Dedifferentiated amniotic fluid mesenchymal stem cell (primary cell): ENCODE results near the gene NR2C2AP.
A peak's percentile ranks its signal among the peaks of the same experiment; 100 is the strongest.
"Not testable (repeated sequence)": the region's sequence is repeated elsewhere in the genome, so short reads cannot be mapped to it uniquely, and the experiment has no call there.

Experiments
- DNase-seq: peaks from one replicate; pipeline ENCODE4 v3.0.0-alpha.2; 2016; ENCODE audit errors: extremely low spot score

Gene NR2C2AP, protein sequence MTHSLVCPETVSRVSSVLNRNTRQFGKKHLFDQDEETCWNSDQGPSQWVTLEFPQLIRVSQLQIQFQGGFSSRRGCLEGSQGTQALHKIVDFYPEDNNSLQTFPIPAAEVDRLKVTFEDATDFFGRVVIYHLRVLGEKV

DNA sequence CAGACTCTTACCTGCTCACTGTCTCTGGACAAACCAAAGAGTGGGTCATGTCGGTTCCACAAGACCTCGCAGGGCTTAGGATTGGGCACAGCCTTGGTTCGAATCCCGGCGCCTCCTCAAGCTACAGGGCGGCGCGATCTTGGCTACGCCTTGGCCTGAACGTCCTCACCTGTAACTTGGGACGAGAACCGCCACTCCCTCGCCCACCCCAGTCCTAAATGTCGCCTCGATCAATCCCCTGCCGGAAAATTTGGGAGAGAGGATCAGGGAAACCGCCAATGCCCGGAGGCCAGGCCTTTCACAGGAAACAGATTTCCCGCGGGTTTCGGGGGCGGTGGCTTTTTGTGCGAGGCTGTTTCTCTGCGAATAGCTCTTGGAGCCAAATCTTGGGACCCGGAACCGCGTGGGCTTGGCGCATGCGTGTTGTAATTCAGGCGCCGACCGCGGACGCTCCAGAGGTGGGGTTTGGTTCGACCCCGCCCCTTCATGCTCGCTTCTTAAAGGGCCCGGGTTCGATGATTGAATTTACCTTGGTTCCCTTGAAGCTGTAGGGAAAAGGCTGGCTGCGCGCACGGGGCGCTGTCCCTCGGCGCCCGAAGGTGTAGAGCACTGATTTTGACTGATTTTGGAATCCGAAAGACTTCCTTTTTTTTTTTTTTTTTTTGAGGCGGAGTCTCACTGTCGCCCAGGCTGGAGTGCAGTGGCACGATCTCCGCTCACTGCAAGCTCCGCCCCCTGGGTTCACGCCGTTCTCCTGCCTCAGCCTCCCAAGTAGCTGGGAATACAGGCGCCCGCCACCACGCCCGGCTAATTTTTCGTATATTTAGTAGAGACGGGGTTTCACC, at the start of gene NR2C2AP:
NR2C2AP (minus strand) TSS at position 403 of the 845 bp plus-strand sequence; CDS start at position 49, 354 bp downstream.
- peak; percentile 81 for DNase-seq

DNA sequence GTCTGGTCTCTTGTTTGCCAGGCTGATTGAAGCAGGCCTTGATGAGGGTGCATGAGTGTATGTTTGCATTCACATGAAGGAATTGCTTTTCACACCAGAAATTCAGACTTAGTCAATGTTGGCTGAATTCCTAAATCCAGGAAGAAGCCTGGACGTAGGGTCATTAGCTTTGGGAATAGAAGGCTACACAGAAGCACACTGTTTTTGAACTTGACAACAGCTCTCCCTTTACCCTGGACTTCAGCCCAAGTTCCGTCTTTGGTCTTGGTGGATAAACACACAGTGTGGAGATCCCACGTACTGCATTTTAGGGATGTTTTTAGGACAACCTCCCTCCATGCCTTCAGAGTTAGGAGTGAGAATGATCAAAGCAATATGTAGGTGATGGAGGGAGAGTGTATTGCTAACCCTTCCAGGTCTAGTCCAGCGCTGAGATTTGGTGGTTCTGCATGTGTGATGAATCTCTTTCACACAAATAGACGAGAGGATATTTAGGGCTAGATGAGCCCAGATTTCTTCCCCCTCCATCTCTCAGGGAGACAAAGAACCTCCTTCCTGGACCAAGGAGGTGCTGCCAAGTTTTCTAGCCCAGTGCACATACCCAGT, 47.1 kb upstream of the NR2C2AP start:
- no peak for DNase-seq

DNA sequence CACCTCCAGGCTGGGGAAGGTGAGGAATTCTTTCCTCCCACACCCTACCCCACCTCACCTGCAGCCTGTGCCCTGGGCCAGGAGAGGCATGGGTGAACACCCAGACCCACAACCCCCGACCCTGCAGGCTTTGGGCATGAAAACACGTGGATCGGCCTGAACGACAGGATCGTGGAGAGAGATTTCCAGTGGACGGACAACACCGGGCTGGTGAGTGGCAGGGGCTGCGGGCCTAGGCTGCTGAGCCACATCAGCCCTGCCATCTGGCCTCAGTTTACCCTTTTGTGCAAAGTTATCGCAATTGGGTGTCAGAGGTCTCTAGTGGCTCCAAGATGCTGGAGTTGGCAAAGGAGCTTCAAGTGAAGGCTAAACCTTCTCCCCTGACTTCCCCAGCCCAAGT, 37.3 kb upstream of the NR2C2AP start:
- no peak for DNase-seq

DNA sequence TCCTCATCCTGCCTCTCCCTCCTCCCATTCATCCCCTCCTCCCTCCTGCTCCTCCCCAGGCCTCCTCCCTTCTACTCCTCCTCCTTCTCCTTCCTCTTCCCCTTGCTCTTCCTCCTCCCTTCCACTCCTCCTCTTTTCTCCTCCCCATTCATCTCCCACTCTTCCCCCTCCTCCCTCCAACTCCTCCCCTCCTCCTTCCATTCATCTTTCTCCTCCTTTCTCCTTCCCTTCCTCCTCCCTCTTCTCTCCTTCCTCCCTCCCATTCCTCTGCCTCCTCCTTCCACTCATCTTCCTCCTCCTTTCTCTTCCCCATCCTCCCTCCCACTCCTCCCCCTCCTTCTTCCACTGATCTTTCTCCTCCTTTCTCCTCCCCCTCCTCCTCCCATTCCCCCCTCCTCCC, 36.5 kb upstream of the NR2C2AP start:
- DNase-seq = no peak

DNA sequence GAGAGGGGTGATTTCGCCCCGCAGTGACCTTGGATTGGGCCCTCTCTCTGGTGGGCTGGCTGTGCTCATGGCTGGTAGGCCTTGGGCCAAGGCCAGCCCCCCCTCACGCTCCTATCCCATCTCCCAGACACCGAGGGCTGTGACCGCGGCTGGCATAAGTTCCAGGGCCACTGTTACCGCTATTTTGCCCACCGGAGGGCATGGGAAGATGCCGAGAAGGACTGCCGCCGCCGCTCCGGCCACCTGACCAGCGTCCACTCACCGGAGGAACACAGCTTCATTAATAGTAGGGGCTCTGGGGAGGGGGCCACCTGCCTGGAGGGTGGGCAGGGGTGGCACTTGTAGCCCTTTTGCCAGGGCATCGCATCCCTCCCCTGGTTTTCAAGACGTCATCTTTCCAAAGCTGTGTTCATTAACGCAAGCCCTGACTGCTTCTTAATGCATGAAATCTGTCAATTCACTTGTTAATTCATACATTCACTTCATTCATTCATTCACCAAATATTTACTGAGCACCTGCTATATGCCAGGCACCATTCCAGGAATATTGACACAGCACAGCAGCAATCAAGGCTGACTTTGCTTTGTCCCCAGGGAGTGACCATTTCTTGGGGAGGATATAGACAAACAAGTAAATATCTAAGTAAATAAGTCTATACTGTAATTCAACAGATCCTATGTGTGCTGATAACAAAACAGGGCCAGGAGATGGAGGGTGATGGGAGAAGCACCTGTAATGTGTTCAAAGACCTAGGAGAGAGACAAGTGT, 35.1 kb upstream of the NR2C2AP start:
- no peak for DNase-seq

DNA sequence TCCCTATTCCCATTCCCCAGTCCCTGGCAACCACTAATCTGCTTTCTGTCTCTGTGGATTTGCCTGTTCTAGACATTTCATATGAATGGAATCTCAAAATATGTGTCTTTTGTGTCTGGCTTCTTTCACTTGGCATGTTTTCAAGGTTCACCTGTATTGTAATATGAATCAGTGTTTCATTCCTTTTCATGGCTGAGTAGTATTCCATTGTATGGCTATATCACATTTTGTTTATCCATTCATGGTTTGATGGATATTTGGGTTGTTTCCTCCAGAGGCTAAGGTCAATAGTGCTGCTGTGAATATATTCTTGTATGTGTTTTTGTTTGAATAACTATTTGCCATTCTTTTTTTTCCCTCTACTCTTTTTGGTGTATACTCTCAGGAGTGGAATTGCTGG, 33.0 kb upstream of the NR2C2AP start:
- DNase-seq = no peak

DNA sequence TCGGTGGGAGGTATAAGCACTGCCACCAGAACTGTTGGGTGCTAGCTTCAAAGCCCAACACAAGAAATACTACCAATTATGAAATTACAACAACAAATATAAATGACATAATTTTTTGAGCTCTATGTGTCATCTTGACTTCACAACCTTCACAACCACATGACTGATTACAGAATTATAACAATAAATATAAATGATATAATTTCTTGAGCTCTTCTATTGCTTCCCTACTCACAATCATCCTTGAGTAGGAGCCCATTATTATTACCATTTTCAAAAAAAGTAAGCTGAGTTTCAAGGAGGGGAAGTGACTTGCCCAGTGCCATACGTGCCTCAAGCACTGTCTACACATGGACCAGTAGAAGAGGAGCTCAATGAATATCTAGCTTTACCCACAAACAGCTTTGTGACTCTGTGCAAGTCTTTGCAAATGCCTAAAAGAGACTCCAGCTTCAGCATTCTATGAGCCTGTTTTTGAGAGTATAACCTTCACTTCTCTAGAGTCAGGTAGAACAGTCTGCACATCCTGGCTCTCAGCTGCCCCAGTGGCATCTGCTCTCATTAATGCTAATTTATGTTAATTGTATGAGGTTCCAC, 31.1 kb upstream of the NR2C2AP start:
- no peak for DNase-seq

DNA sequence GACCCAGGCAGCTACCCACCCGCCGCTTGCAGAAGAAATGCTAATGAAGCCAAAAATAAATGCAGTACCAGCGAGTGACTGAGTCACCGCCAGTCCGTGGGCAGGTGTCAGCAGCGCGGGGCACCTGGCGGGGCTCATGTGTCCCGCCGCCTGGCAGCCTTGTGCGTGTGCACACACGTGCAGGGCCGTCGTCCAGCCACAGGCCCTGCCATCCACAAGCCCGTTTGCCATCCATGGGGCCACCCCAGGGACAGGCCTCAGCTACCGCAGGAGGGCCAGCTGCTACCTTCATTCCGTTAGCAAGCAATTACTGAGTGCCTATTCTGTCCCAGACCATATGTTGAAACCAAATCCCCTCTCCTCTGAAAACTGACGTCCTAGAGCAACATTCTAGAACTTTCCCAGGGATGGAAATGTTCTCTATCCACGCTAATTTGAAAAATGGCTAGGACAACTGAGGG, 29.1 kb upstream of the NR2C2AP start:
- no peak for DNase-seq

DNA sequence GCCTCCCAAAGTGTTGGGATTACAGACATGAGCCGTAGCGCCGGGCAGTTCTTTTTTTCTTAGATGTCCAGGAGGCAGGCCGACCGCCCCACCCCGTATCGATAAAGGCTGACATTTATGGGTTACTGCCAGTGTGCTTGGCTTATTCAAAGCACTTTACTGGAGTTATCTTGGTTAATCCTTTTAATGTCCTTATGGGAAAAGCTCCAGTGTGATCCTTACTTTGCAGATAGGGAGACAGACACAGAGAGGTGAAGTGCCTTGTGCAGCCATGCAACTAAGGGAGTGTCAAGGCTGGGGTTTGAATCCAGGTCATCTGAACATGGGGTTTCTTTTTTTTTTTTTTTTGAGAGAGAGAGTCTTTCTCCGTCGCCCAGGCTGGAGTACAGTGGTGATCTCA, 27.8 kb upstream of the NR2C2AP start:
- DNase-seq = no peak

DNA sequence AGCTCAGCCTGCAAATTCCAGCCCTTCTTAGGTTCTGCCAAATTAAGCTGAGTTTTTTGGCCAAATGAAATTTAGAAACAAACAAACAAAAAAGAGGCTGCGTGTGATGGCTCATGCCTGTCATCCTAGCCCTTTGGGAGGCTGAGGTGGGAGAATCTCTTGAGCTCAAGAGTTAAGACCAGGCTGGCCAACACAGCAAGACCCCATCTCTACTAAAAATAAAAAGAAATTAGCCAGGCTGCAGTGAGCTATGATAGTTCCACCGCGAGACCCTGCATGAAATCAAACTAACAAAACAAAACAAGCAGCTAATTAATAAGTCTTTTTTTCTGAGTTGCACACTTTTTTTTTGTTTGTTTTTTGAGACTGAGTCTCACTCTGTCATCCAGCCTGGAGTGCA, 26.5 kb upstream of the NR2C2AP start:
- DNase-seq = no peak

DNA sequence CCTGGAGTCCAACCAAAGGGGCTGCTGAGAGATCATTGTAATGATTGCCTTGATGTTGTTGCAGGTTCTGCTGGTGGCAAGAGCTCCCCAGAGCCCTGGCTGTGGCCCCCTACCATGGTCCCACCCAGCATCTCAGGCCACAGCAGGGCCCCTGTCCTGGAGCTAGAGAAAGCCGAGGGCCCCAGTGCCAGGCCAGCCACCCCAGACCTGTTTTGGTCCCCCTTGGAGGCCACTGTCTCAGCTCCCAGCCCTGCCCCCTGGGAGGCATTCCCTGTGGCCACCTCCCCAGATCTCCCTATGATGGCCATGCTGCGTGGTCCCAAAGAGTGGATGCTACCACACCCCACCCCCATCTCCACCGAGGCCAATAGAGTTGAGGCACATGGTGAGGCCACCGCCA, 24.0 kb upstream of the NR2C2AP start:
- DNase-seq = no peak

DNA sequence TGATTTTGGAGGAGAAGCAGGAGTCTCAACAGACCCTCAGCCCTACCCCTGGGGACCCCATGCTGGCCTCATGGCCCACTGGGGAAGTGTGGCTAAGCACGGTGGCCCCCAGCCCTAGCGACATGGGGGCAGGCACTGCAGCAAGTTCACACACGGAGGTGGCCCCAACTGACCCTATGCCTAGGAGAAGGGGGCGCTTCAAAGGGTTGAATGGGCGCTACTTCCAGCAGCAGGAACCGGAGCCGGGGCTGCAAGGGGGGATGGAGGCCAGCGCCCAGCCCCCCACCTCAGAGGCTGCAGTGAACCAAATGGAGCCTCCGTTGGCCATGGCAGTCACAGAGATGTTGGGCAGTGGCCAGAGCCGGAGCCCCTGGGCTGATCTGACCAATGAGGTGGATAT, 23.4 kb upstream of the NR2C2AP start:
- DNase-seq = no peak

DNA sequence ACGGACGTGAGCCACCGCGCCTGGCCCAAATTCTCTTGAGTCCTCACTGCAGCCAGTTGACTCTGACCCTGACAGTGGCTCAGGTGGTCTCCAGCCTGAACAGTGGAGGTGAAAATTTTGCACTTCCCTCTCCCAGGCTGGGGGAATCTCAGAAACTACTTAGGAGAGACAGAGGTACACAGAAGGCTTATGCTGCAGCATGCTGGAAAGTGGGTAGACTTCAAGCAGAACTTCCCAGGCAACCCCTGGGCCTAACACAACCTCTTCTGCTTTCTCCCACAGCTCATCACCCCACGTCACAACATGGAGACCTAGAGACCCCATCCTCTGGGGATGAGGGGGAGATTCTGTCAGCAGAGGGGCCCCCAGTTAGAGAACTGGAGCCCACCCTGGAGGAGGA, 23.0 kb upstream of the NR2C2AP start:
- no peak for DNase-seq

DNA sequence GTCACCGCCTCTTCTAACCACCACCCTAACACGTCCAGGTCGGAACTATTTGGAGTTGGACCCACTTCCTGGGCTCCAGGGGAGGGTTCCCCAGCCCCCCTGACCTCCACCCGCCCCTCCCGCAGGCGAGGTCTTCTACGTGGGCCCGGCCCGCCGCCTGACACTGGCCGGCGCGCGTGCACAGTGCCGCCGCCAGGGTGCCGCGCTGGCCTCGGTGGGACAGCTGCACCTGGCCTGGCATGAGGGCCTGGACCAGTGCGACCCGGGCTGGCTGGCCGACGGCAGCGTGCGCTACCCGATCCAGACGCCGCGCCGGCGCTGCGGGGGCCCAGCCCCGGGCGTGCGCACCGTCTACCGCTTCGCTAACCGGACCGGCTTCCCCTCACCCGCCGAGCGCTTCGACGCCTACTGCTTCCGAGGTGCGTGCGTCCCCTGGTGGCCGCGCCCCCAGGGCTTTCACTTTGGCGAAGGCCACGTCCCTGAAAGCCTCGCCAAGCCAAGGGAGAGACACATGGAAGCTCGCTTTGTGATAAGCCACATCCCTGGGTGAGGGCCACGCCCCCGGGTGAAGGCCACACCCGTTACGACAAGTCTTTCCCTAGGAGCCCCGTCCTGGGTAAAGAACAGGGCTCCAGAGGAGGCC, 21.8 kb upstream of the NR2C2AP start:
- DNase-seq = no peak

DNA sequence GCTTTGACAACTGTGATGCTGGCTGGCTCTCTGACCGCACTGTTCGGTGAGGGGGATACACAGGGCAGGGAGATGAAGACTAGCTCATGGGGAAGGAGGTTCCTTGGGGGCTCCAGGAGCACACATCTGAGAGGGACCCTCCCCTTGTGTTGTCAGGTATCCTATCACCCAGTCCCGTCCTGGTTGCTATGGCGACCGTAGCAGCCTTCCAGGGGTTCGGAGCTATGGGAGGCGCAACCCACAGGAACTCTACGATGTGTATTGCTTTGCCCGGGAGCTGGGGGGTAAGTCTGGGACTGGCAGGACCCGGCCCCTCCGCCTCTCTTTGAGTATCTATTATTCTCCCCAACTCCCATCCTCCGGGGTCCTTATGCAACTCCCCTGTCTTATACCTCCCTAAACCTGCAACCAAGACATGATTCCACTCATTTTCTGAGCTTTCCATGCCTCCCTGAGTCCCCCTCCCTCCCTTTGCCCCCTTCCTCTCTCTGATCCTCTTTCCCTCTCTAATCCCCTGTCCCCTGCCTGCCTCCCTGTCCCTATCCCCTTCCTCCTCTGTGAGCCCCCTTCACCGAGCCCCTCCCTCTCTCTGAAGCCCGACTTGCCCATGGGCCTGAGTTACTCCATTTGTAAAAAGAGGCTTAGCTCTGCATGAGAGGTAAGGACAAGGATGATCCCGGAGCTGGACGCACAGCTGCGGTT, 21.1 kb upstream of the NR2C2AP start:
- no peak for DNase-seq

DNA sequence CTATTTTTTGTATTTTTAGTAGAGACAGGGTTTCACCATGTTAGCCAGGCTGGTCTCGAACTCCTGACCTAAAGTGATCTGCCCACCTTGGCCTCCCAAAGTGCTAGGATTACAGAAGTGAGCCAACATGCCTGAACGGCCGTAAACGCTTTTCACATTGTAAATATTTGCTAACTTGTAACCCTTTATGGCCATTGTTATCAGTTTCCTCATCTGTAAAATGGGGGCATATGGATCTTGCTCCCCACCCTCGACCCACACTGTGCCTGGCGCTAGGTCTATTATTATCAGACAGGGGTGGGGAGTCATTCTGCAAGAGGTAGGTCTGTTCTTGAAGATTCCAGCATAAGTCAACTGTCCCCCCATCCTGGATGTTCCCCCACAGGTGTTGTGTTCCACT, 20.4 kb upstream of the NR2C2AP start:
- no peak for DNase-seq

DNA sequence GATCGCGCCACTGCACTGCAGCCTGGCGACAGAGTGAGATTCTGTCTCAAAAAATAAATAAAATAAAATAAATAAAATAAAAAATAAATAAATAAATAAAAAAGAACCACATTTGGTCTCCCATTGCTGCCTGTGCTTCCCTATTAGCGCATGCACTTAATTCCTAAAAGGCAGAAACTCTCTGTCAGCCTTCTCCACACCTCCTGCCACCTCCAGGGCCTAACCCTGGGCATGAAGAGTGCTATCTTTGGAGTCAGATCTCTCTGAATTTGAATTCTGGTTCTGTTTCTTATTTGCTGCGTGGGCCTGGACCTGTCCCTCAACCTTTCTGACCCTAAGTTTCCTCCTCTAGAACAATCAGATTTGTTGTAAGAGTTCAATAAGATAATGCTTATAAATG, 19.8 kb upstream of the NR2C2AP start:
- no peak for DNase-seq

DNA sequence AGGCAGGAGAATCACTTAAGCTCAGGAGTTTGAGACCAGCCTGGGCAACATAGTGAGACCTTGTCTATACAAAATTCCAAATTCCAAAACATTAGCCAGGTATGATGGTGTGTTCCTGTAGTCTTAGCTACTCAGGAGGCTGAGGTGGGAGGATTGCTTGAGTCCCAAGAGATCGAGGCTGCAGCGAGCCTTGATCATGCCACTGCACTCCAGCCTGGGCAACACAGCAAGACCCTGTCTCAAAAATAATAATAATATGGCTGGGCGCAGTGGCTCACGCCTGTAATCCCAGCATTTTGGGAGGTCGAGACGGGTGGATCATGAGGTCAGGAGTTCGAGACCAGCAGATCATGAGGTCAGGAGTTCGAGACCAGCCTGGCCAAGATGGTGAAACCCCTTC, 17.8 kb upstream of the NR2C2AP start:
- DNase-seq = not testable (repeated sequence)

DNA sequence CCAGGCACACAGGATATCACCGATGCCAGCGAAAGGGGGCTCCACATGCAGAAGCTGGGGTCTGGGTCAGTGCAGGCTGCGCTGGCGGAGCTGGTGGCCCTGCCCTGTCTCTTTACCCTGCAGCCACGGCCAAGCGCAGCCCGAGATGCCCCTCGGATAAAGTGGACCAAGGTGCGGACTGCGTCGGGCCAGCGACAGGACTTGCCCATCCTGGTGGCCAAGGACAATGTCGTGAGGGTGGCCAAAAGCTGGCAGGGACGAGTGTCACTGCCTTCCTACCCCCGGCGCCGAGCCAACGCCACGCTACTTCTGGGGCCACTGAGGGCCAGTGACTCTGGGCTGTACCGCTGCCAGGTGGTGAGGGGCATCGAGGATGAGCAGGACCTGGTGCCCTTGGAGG, 15.7 kb upstream of the NR2C2AP start:
- DNase-seq = no peak

DNA sequence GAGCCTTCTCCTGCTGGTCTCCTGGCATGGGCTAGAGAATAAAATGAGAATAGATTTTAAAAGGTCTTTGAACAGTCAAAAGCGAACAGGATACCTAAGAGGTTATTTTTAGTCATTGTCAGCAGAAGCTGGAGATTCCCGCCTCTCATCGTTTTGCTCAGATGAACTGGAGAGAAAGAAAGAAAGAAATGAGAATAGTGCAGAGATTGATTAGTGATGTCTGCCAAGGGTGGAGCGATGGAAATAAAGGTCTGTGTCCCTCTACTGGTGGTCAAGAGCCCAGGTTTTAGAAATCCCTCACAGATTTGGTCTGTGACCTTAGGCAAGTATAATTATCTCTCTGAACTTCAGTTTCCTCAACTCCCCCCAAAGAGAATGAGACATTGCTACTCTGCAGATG, 13.9 kb upstream of the NR2C2AP start:
- DNase-seq = no peak

DNA sequence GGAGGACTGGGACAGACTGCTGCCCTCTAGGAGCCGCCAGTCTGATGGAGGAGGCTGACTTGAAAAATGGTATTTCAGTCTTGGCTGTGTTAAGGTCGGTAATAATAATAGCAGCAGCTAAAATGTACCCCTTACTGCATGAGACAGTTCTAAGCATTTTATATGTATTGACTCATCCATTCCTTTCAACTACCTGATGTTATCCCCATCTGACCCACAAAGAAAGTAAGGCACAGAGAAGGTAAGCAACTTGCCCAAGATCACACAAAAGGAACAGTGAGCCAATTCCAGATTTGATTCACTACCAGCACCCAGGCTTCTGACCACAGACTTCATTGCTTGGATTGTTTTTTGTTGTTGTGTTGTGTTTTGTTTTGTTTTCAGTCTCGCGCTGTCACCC, 12.6 kb upstream of the NR2C2AP start:
- DNase-seq = no peak
